NCI-H2107 treated with DMSO at 0.1 percent for 48 hours (cell line): Measurements from ENCODE around the gene POLR3C.

Experiments used
- DNase-seq: peaks from one replicate; lab custom pipeline; 2025; ENCODE audit not compliant: unreplicated experiment; lab: John Stamatoyannopoulos, UW

POLR3C gene

DNA sequence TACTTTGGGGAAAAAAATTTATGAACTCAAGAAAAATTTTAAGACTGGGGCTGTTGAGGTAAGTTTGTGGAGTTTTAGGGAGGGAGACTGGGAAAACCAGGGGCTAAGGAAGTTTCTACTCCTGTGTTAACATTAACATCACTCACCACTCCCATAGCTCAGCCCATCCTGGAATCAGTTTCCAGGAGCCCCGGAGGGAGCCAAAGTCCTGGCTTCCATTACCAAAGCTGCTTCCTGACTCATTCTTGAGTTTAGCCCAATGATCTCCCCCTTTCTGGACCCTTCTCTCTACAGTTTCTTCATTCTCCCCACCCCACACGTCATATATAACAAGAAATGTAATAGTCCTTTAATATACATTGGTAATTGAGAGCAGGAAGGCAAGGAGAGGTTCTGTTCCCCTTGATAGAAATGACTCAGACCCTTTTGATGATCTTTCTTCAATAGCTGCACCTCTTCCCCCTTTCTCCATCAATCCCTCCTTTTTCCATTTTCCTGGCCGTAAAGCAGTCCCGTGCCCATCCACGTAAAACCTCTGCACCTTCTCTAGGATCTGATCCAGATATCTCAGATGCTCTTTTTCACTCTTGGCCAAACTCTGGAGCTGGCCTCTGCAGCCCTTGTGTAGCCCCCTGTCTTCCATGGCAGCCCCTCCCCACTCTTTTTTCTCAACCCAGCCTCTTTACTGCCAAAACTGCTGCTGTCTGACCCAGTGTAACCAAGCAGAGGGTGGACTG is 39.5 kb downstream of the POLR3C start:
- no peak for DNase-seq

DNA sequence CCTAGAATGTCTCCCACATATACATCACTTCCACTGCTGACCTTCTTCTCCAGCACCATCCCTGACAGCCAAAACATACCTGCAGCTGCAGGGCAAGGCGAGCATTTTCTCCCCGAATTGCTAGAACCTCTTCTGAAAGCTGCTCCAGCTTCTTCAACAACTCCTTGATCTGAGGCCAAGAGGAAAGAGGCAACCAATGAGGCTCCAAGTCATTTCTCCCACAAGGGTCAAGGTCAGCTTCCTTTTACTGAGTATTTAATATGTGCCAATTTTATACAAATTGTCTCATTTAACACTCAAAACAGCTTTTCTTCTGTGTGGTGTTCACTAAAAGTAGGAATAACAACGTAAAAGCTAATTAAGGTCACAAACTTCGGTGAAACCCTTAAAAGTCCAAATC is 44.2 kb downstream of the POLR3C start:
- DNase-seq: no peak

DNA sequence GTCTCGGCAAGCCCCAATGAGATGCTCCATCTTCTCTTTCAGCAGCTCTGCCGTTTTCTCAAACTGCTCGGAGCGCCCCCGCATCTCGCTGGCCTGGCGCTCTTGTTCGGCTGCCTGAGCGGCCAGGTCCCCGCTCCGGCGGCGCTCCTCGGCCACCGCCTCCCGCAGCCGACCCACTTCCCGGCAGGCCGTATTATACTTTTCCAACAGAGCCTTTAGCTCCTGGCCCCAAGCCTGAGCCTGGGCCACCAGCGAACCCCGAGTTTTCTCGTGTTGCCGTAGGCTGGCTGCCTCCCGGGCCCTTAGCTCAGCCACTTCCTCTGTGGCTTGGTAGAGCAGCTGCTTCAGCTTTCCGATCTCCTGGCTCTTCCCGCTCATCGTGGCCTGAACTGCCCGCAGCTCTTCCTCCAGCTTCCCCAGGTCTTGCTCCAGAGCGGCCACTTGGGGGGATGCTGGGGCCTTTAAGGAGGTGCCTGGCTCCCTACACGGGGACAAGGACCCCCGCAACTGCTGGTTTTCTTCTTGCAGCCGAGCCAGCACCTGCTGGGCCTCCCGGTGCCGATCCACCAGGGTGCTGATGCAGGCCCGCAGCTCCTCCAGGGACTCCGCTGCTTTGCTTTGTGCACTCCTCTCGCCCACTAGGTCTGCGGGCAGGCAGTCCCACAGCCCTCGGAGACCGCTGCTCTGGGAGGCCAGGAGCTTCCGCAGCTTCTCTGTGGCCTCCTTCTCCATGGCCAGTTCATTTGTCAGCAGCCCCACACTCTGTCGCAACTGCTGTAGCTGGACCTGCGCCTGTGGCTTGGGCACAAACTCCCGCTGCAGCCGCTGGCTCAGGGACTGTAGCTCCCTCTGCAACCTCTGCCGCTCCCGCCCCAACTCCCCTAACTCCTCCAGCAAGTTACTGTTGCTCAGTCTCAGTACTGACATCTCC is 48.3 kb downstream of the POLR3C start:
- no peak for DNase-seq

DNA sequence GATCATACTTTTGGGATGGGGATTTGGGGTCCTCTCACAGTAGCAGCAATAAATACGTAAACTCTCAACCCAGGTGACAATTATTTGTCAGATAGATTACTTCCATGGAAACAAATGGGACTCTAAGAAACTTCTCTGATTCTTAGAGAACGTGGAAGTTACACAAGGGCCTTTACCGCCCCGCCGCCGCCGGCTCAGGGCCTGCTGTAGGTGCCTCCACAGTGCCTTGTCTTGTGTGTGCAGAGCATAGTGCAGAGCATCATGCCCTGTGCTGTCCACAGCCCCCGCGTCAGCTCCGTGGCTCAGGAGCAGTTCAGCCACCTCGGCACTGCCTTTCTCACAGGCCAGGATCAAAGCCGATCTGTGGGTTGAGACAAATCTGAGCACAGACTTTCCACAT is 50.6 kb downstream of the POLR3C start:
- no peak for DNase-seq

DNA sequence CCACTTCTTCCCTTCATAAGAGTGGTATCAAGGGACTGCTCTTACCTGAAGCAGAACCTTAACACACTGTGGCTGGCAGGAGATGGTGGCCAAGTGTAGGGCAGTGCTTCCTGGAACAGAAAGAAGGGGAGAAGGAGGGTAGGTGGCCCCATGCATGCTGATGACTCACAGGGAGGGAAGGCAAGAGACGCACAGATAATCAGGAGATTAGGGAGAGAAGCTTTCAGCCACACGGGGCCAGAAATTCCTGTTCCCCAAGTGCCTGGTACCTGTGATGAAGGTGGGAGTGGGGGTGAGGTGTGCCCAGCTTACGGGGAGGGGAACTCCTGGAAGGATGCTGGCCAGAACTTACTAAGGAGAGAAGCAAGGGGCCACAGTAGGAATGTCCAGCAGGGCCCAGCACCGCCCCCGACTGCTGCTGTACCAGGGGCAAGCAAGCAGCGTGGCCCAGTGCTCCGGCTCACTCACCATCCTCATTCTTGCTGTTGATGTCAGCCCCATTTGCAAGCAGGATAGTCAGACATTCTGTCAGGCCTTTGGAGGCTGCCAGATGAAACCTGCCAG is 54.0 kb downstream of the POLR3C start:
- no peak for DNase-seq

DNA sequence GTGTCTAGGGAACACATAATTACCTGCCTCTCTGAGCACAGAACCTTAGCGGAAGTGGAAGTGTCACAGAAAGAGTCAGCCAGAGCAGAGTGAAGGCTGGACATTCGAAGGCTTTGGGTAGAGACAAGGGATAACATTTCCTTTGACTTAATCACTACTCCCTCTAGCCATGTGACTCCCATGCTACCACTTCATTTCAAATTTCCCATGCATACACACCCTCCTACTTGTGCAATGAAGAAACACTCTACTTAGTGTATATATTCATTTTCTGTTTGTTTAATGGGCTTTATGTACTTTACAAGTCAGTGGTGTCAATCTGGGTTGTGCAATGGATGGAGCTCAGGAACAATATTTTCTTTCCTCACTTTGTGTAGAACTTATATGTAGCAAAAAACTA is 54.7 kb downstream of the POLR3C start:
- peak; percentile 32 for DNase-seq

DNA sequence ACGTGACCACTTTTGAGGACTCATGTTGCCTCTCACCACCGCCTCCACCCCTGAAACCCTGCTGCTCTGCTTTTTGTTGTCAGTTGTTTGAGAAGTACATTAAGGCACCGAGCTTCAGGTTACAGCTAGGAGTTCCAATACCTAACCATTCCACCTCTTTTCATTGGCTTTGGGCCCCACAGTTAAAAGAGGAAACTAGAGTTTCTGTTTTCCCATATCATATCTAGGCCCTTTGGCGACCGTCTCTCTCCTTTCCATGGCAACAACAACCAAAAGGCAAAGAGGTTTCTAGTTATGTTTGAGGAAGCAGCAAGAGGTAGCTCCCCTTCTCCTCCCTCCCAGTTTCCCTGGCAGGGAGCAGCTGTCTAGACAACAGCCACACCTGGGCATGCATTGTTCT is 55.8 kb downstream of the POLR3C start:
- peak; percentile 99 for DNase-seq

DNA sequence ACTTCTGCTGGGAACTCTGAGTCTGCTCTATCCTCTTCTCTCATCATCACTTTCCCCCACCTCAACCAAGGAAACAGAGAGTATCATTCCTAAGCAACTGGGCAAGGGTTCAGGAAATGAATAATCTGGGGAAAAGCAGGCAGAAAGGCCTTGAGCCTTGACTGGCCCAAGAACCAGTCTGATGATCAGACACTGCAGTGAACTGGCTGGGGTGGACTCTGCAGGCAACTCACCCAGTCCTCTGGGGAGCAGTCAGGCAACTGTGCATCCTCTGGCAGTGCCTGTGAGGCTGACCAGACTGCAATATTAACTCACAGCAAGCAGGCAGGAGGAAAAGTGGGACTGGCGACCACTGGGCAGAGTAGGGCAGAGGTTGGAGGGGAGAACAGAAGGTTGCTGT is 60.7 kb downstream of the POLR3C start:
- DNase-seq: no peak

DNA sequence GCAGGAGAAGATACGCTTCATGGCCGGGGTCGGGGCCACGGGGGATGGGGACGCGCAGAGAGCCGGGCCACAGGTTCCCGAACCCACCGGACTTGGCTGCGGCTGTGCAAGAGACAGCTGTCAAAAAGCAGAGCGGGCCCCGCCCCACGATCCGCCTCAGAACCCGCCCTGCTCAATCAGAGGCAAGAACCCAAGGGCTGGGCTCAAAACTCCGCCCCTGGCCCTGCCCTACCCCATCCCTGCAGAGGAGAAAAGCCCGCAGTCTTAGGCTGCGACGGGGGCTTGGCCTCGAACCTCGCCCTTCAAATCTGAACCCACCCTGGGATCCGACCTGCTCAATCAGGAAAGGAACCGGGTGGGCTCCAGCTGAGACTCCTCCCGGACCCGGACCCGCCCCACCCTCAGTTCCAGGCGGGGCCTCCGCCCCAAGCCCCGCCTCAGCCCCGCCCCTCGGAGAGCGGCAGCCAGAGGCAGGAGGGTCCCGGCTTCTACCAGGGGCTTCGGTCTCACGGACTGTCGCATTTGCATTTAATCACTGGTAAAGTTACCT is 61.8 kb downstream of the POLR3C start, which contains the start of gene ANKRD35:
TSS of gene ANKRD35 (minus strand) at position 129 of the 550 bp plus-strand sequence. CDS start at position 21, 108 bp downstream.
- DNase-seq: peak; percentile 73

DNA sequence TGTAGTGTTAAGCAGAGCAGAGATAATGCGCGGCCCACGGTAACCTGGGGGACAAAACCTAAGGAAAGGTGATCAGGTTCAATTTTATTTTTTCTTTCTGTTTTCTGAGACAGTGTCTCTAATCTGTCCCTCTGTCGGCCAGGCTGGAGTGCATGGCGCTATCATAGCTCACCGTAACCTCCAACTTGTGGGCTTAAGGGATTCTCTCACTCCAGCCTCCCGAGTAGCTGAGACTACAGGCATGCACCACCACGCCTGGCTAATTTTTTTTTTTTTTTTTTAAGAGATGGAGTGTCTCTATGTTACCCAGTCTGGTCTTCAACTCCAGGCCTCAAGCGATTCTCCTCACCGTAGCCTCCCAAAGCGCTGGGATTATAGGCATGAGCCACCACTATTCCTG is 62.4 kb downstream of the POLR3C start:
- no peak for DNase-seq

DNA sequence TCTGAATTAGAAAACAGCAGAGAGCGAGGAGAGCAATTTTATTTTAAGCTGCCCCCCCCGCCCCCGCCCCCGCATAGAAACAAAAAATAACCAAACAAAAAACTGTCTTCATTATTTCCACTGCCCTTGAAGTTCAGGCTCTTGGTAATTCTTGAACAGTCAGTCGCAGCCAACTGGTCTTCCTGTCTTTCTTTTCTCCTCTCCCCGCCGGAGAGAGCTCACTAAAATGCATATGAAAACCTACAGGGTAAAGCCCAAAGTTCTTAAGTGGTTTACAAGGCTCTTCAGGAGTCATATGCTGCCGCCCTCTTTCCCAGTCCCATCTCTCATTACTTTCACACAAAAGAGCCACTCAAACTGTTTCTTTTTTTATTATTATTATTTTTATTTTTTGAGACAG is 62.8 kb downstream of the POLR3C start:
- DNase-seq: no peak

DNA sequence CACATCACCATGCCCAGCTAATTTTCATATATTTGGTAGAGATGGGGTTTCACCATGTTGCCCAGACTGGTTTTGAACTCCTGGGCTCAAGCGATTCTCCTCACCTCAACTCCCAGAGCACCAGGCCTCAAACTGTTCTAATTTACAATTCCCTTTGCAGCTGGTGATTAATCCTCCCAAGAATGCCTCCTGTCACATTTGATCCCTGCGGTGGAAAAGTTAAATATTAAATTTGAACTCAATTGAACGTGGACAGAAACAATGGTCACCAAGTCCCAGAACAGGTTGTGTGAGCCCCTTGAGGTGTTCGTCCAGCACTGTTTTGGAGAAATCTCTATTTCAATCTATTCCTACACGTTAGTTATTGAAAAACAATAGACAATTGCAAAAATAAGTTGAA is 63.6 kb downstream of the POLR3C start:
- DNase-seq: no peak

DNA sequence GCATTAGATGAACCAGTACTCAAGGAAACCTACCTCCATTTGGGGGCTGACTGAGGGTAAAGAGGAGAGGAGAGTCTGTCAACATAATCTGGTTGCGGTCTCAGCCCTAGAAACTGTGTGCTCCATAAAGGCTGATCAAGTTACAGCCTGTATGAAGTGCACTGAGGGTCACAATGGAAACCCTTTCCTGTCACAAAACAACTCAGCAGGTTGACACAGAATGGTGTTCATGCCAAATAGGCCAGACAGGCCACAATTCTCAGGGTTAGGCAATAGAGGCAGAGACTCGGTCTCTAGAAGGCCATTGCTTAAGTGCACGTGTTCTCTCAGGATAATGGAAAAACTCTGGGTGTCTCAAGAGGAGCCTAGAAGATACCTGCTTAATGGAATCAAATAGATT is 65.7 kb downstream of the POLR3C start:
- peak; percentile 98 for DNase-seq

DNA sequence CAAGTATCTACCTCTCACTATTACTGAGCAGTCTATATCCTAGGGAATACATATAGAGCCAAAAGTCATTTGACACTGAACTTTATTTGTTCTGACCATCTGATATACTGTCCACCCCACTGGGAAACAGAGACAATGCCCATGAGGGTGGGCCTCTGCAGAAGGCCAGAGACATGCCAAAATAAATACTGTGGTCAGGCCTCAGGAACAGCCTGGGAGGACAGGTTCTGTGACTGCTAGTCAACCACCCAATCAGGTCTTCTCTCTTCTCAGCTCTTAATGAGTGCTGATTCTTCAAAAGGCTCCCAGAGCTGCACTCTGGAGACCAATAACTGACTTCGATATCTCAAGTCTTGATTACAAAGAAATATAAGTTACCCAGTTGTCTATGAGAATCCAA is 67.1 kb downstream of the POLR3C start:
- no peak for DNase-seq

DNA sequence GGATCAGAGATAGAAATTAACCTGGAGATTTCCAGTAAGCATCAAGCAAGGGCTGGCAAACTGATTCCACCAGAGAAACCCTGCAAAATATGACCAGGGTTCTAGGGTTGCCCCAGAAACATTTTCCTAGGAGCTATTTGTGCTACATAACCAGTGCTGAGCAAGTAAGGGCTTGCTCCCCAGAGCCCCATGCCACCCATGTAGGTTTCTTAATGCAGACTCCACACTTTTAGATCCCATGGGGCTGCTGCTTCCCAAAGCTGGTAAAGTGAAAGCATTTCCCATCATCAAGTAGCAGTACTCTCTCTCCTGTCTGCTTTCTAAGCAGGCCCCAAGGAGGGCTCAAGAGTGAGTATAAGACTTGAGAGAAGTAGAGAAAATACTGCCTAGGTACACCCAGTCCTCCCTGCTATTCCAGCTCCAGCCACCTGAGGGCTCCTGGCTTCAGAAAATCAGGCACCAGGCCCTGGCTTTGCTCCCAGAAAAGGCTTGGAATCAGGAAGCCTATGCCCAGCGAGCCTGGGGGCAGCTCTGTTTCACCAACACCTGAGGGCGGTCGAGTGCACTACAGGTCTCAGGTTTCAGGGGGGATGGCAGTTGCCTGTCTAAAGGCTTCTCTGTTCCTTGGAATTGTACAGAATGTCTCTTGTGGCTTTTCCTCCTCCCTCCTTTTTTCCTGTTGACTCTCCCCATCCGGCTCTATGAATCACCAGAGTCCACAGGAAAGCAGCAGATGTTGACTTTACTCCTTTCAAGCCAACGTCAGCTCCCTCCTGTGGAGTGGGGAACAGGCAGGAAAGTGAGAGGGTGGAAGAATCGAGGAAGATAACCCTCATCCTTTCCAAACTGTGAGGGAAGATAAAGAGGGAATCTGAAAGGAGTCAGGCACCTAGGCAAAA is 67.8 kb downstream of the POLR3C start:
- DNase-seq: peak; percentile 99

DNA sequence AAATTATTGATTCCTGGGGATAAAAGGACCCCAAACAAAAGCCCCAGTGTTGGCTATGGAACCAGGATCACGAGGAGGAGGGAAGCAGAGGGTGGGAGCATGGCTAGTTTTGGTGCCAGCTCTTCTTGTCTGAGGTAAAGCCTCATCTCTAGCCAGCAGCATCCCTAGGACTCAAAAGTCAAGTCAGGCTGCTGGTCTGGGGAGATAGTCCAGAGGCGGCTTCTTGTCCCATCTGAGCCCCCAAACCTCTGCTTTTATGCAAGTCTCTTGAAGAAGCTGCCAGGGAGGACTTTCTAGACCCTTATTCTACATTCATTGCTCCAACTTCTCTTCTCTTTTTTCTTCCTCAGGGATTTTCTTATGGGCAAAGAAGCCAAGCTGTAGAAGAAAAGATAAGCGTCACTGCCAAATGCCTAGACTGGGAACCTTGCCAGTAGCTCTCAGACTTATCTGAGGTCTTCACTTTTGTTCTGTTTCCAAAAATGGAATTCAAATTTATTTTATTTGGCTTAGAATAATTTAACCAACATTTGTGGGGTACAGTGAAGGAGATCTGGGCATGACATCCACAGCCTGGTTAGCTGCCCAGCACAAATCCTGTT is 68.6 kb downstream of the POLR3C start:
- no peak for DNase-seq

DNA sequence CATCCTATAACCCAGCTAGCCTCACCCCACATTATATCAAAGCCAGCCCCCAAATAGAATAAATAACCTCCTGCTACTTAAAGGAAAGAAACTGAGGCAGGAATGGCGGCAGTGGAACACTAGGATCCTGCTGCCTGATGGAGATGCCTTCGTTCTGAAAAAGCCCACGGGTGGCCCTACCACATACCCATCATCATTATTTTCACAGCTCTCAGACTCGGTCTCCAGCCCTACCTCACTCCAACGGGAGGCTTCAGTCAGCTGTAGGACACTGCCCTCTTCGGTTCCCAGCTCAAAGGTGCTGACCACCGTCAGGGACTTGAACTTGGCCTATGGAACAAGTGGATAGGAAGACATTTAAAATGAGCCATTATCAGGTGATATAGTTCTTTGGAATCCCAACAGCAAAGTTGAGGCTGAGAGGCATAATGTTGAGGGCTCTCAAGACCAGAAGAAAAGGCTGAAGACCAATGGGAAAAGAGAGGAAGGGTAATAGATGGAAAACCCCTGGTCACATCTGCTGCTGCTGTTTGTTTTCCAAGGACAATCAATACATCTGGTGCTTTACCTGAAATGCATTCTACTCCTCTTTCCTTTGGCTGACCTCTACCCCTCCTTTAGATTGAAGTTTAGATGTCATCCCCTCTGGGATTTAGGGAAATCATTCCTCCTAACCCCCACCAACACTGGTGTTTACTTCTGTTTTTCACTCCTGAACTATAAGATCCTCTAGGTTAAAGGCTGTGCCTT is 69.5 kb downstream of the POLR3C start:
- DNase-seq: no peak
